SKM-1 treated with dmso at 0.1 percent for 144 hours (cell line): ENCODE measurements around the gene DOCK4.
A peak's percentile ranks its signal among the peaks of the same experiment; 100 is the strongest.
"Not testable (repeated sequence)": the region's sequence is repeated elsewhere in the genome, so short reads cannot be mapped to it uniquely, and the experiment has no call there.

Experiments
- DNase-seq: peaks from one replicate; lab custom pipeline; 2025; ENCODE audit not compliant: unreplicated experiment; lab: John Stamatoyannopoulos, UW

Gene DOCK4

GRCh38 chr7:112206238-112206990 is at the start of gene DOCK4, which contains the start of gene ZNF277:
TSS of gene DOCK4 (minus strand) at chr7:112206399. CDS start at chr7:112206138, 261 bp downstream.
TSS of gene ZNF277 (plus strand) at chr7:112206695. CDS start at chr7:112206717, 22 bp downstream.
- peak; percentile 97 for DNase-seq

- no peak for DNase-seq
These were observed 49.2 kb upstream of the DOCK4 start for GRCh38 chr7:112255388-112255720.

- DNase-seq: no peak
These were observed 48.6 kb upstream of the DOCK4 start for GRCh38 chr7:112254709-112255387.

- DNase-seq: no peak
These were observed 48.0 kb upstream of the DOCK4 start for GRCh38 chr7:112254156-112254555.

- no peak for DNase-seq
These were observed 46.5 kb upstream of the DOCK4 start for GRCh38 chr7:112252691-112253090.

GRCh38 chr7:112252141-112252540 is 45.9 kb upstream of the DOCK4 start:
- no peak for DNase-seq

- not testable (repeated sequence) for DNase-seq
These were observed 43.8 kb upstream of the DOCK4 start for GRCh38 chr7:112249967-112250366.

- DNase-seq: no peak
These were observed 42.4 kb upstream of the DOCK4 start for GRCh38 chr7:112248598-112248997.

- DNase-seq: no peak
These were observed 32.8 kb upstream of the DOCK4 start for GRCh38 chr7:112238852-112239610.

GRCh38 chr7:112238330-112238729 is 32.1 kb upstream of the DOCK4 start:
- no peak for DNase-seq

GRCh38 chr7:112236597-112236996 is 30.4 kb upstream of the DOCK4 start:
- no peak for DNase-seq

- no peak for DNase-seq
These were observed 27.9 kb upstream of the DOCK4 start for GRCh38 chr7:112234147-112234546.

- no peak for DNase-seq
These were observed 27.0 kb upstream of the DOCK4 start for GRCh38 chr7:112233048-112233697.

- no peak for DNase-seq
These were observed 26.2 kb upstream of the DOCK4 start for GRCh38 chr7:112232212-112232978.

- no peak for DNase-seq
These were observed 22.4 kb upstream of the DOCK4 start for GRCh38 chr7:112228632-112229031.

- no peak for DNase-seq
These were observed 20.6 kb upstream of the DOCK4 start for GRCh38 chr7:112226701-112227276.

GRCh38 chr7:112225006-112225405 is 18.8 kb upstream of the DOCK4 start:
- DNase-seq: no peak

GRCh38 chr7:112224186-112224585 is 18.0 kb upstream of the DOCK4 start:
- DNase-seq: no peak

- no peak for DNase-seq
These were observed 17.1 kb upstream of the DOCK4 start for GRCh38 chr7:112223310-112223709.

- no peak for DNase-seq
These were observed 14.8 kb upstream of the DOCK4 start for GRCh38 chr7:112220877-112221434.
